Esophagus muscularis mucosa (tissue), 4 donors: ENCODE results near the gene ANAPC10. TPM values are rescaled to one million over a fixed set of nuclear protein-coding genes. Genes with fewer than 3 reads are reported as not detected.

Experiments used
- DNase-seq: peaks from one replicate; pipeline ENCODE4 v3.0.0-alpha.2; 2017; ENCODE audit errors: extremely low spot score
- H3K27ac ChIP-seq, 4 donors: fragments of 200-600 bp; sonication (generic); replicated peaks in 1 of 4; 1 replicate in 3 of 4; 2 replicates in 1 of 4; pipeline ENCODE4 v1.5.1; 2016 to 2019; ENCODE audit warnings: mild to moderate bottlenecking in 1 of 4
- H3K27me3 ChIP-seq, 4 donors: fragments of 200-600 bp; sonication (generic); one replicate each; pipeline versions ENCODE4 v1.5.1 to v1.6.0; 2016 to 2019
- H3K36me3 ChIP-seq, 4 donors: fragments of 200-600 bp; sonication (generic); one replicate each; pipeline ENCODE4 v1.5.1; 2016 to 2019
- H3K4me1 ChIP-seq, 4 donors: fragments of 200-600 bp; sonication (generic); one replicate each; pipeline ENCODE4 v1.5.1; 2016 to 2019
- H3K4me3 ChIP-seq, 4 donors: fragments of 200-600 bp; sonication (generic); 1 replicate in 2 of 4; 2 replicates in 2 of 4; pipeline ENCODE4 v1.5.1; 2016 to 2019; ENCODE audit warnings: mild to moderate bottlenecking in 4 of 4, moderate library complexity in 1 of 4
- H3K9me3 ChIP-seq, 4 donors: fragments of 200-600 bp; sonication (generic); 1 replicate in 3 of 4; 2 replicates in 1 of 4; pipeline ENCODE4 v1.5.1; 2016 to 2019
- EP300 ChIP-seq: sonication (generic); formaldehyde crosslinking; IDR thresholded peaks from one replicate; pipeline ENCODE4 v1.6.1; 2017; ENCODE audit warnings: antibody characterized with exemption
- POLR2A ChIP-seq: fragments of 450-650 bp; IDR thresholded peaks from one replicate; pipeline ENCODE4 v1.6.1; 2017; ENCODE audit warnings: antibody characterized with exemption, moderate library complexity, mild to moderate bottlenecking, low read depth
- POLR2AphosphoS5 ChIP-seq, 2 donors: sonication (generic); formaldehyde crosslinking; IDR thresholded peaks; one replicate each; pipeline ENCODE4 v1.6.1; 2017; ENCODE audit warnings: antibody characterized with exemption in 2 of 2
- WGBS: methylation state at CpG from one replicate; pipeline ENCODE4 v1.1.5; 2018; 5-methylcytosine and 5-hydroxymethylcytosine counted together
- intact Hi-C: fragments of 100-400 bp; cut with DNase I; formaldehyde crosslinking; loops from one replicate; pipeline ENCODE4 v1.15.1; 2023
- total RNA-seq, 4 donors: library from RNA; depleted of rRNA; stranded (reverse); fragments of >200 nt; gene quantifications; one replicate each; pipeline versions ENCODE4 v1.1.0 to v1.2.1, GENCODE V29; 2016
- TF ChIP-seq, protein P1 (sequence below), 3 experiments: fragments of 200-600 bp in 2 of 3; fragments of 450-650 bp in 1 of 3; sonication (generic) in 2 of 3; IDR thresholded peaks; one replicate each; pipeline ENCODE4 v1.5.1; 2017 to 2019; ENCODE audit warnings: antibody characterized with exemption in 3 of 3, mild to moderate bottlenecking in 2 of 3, moderate library complexity in 1 of 3

The ANAPC10 gene
- total RNA-seq, 4 donors from 2014 or later: 17.8 to 32.0 (median 21.3) TPM

DNA sequence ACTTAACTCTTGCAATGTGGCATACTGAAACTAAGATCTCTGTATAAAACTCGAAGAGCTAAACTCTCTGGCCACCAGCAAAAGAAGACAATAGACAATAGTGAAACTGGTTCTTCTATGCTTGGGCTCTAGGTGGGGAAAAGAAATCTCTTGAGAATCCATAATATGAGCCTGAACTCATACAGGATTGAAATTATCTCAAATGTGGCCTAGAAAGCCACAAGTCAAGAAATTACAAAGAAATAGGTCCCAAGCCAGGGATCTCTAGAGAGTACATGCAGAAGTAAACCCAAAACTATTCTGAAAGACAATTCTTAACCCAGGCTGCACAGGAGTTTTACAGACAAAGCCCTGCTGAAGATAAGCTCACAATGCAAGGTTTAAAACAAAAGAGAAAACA is 127.4 kb downstream of the ANAPC10 start:
- H3K27me3 ChIP-seq: no peaks in the 10 kb centered on the region
- DNase-seq: no peak
- TF ChIP-seq POLR2A (no peak), POLR2AphosphoS5 (IDR thresholded peaks at IDR 0.05) (no peak), EP300 (no peak)
- TF ChIP-seq, protein P1, sequence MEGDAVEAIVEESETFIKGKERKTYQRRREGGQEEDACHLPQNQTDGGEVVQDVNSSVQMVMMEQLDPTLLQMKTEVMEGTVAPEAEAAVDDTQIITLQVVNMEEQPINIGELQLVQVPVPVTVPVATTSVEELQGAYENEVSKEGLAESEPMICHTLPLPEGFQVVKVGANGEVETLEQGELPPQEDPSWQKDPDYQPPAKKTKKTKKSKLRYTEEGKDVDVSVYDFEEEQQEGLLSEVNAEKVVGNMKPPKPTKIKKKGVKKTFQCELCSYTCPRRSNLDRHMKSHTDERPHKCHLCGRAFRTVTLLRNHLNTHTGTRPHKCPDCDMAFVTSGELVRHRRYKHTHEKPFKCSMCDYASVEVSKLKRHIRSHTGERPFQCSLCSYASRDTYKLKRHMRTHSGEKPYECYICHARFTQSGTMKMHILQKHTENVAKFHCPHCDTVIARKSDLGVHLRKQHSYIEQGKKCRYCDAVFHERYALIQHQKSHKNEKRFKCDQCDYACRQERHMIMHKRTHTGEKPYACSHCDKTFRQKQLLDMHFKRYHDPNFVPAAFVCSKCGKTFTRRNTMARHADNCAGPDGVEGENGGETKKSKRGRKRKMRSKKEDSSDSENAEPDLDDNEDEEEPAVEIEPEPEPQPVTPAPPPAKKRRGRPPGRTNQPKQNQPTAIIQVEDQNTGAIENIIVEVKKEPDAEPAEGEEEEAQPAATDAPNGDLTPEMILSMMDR (IDR thresholded peaks at IDR 0.05): no peak
- H3K27ac ChIP-seq: no peak overlapping the region
- no peak overlapping the region for H3K4me3 ChIP-seq
- H3K9me3 ChIP-seq: no peaks in the 10 kb centered on the region
- no peaks in the 10 kb centered on the region for H3K36me3 ChIP-seq
- 82% methylated on average over 1 of the region's 1 CpG for WGBS
- intact Hi-C loops: no loop called here
- H3K4me1 ChIP-seq: no peaks in the 10 kb centered on the region

- WGBS: 91% methylated on average over 2 of the region's 2 CpGs
- DNase-seq: no peak
- Histone ChIP-seq H3K4me1 (no peaks in the 10 kb centered on the region), H3K9me3 (no peaks in the 10 kb centered on the region), H3K36me3 (no peaks in the 10 kb centered on the region), H3K27ac (no peak overlapping the region), H3K4me3 (no peak overlapping the region), H3K27me3 (no peaks in the 10 kb centered on the region)
- no peak for TF ChIP-seq EP300
- intact Hi-C loops: no loop called here
Observed at GRCh38 chr4:144969821-144970220, 128.2 kb downstream of the ANAPC10 start.

DNA sequence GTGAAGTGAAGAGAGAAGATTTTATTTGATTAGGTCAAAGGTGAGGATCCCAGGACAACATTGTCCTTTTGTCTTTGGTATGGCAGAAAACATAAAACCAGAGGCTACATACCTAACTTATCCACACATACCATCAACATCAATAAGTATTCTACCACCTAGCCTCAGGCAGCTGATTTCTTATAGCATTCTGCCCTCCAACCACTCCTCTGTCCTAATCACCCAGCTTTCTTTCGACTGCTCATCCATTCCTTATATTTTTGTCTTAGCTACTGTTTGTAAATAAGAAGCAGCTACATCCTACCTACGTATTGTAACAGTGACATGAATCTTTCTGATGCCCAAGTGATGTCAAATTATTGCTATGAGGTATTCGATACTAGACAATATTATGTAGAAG is 129.4 kb downstream of the ANAPC10 start:
- no peaks in the 10 kb centered on the region for H3K27me3 ChIP-seq
- DNase-seq: no peak
- H3K9me3 ChIP-seq: no peaks in the 10 kb centered on the region
- no peak overlapping the region for H3K4me3 ChIP-seq
- no peaks in the 10 kb centered on the region for H3K4me1 ChIP-seq
- intact Hi-C loops: no loop called here
- TF ChIP-seq, protein P1 (IDR thresholded peaks at IDR 0.05): no peak
- no peak for TF ChIP-seq POLR2A
- no peak for TF ChIP-seq EP300
- no peak for TF ChIP-seq POLR2AphosphoS5 (IDR thresholded peaks at IDR 0.05)
- no peaks in the 10 kb centered on the region for H3K36me3 ChIP-seq
- H3K27ac ChIP-seq: no peak overlapping the region
- WGBS: 88% methylated on average over 3 of the region's 3 CpGs

GRCh38 chr4:144967161-144967560 is 130.8 kb downstream of the ANAPC10 start:
- DNase-seq: no peak
- Histone ChIP-seq H3K4me1 (no peaks in the 10 kb centered on the region), H3K4me3 (no peak overlapping the region), H3K9me3 (no peaks in the 10 kb centered on the region), H3K27ac (no peak overlapping the region), H3K27me3 (no peaks in the 10 kb centered on the region), H3K36me3 (no peaks in the 10 kb centered on the region)
- 93% methylated on average over 4 of the region's 4 CpGs for whole genome bisulfite sequencing
- no peak for TF ChIP-seq POLR2A
- no peak for TF ChIP-seq POLR2AphosphoS5 (IDR thresholded peaks at IDR 0.05)
- TF ChIP-seq, protein P1 (IDR thresholded peaks at IDR 0.05): no peak
- TF ChIP-seq EP300: no peak
- intact Hi-C loops: no loop called here

GRCh38 chr4:144962300-144962699 is 135.7 kb downstream of the ANAPC10 start:
- no peak for DNase-seq
- Histone ChIP-seq H3K4me3 (no peak overlapping the region), H3K4me1 (no peaks in the 10 kb centered on the region), H3K36me3 (no peaks in the 10 kb centered on the region), H3K27me3 (no peaks in the 10 kb centered on the region), H3K9me3 (peaks cover 0 to 9% (median 6%) of the 10 kb centered on the region in 4 donors), H3K27ac (no peak overlapping the region)
- 85% methylated on average over 4 of the region's 4 CpGs for WGBS
- intact Hi-C loops: no loop called here
- TF ChIP-seq POLR2AphosphoS5 (IDR thresholded peaks at IDR 0.05): no peak
- TF ChIP-seq, protein P1 (IDR thresholded peaks at IDR 0.05): no peak
- TF ChIP-seq EP300: no peak
- no peak for TF ChIP-seq POLR2A
